ENCODE data around the gene PRR16. TPM values are rescaled to one million over a fixed set of nuclear protein-coding genes. Genes with fewer than 3 reads are reported as not detected.

The PRR16 gene
- total and polyA plus RNA-seq, 2 experiments from 2014 or later, result 1.0 to 1.7 TPM

- no peaks in the 10 kb centered on the region for H3K36me3 Mint-ChIP-seq (ENCODE audit: low read depth)
- ATAC-seq (peak; percentile 94), DNase-seq (ENCODE audit: low spot score) (peak; percentile 77)
- Histone ChIP-seq H3K4me3 (no peak overlapping the region), H2AFZ (no peak overlapping the region), H3K4me2 (peak overlapping the region; percentile 20; the same call in 1 of the 2 replicates), H4K20me1 (replicated peaks; ENCODE audit: insufficient read depth) (no peaks in the 10 kb centered on the region), H3K27ac (ENCODE audit: low read depth) (no peak overlapping the region), H3F3A (replicated peaks; ENCODE audit: low read depth) (no peaks in the 10 kb centered on the region), H3K4me1 (ENCODE audit: insufficient read depth) (peaks cover 4% of the 10 kb centered on the region; the same call in 1 of the 2 replicates), H3K79me2 (replicated peaks; ENCODE audit: insufficient read depth) (no peaks in the 10 kb centered on the region), H3K36me3 (ENCODE audit: insufficient read depth) (no peaks in the 10 kb centered on the region), H3K27me3 (ENCODE audit: insufficient read depth) (no peaks in the 10 kb centered on the region), H3K9me2 (ENCODE audit: insufficient read depth) (no peaks in the 10 kb centered on the region)
- H3K4me3 Mint-ChIP-seq, result no peak overlapping the region
- no peak overlapping the region for H3K27ac Mint-ChIP-seq
- no peaks in the 10 kb centered on the region for H3K27me3 Mint-ChIP-seq (ENCODE audit: insufficient read depth, low read depth, poor library complexity)
- H3K9me3 Mint-ChIP-seq, result no peaks in the 10 kb centered on the region
- TF ChIP-seq ZNF331 (CRISPR knock-in tag; IDR thresholded peaks at IDR 0.05; ENCODE audit: low read depth) (no peak), CREB1 (CRISPR knock-in tag; IDR thresholded peaks at IDR 0.05; ENCODE audit: low read depth) (no peak), CTCF (conservative IDR thresholded peaks at IDR 0.05; ENCODE audit: low read depth in 2 of 2) (no peak), POLR2AphosphoS5 (IDR thresholded peaks at IDR 0.05; ENCODE audit: low read depth) (no peak), ZNF114 (CRISPR knock-in tag; IDR thresholded peaks at IDR 0.05) (no peak)
- peaks cover 12% of the 10 kb centered on the region for H3K4me1 Mint-ChIP-seq
Measured at GRCh38 chr5:120615967-120616645, 152.0 kb downstream of the PRR16 start.

GRCh38 chr5:120621339-120621738 lies 157.2 kb downstream of the PRR16 start:
- Histone ChIP-seq H4K20me1 (replicated peaks; ENCODE audit: insufficient read depth) (no peaks in the 10 kb centered on the region), H3K27ac (ENCODE audit: low read depth) (no peak overlapping the region), H3K4me3 (no peak overlapping the region), H3K79me2 (replicated peaks; ENCODE audit: insufficient read depth) (no peaks in the 10 kb centered on the region), H3K36me3 (ENCODE audit: insufficient read depth) (no peaks in the 10 kb centered on the region), H3K9me2 (ENCODE audit: insufficient read depth) (no peaks in the 10 kb centered on the region), H3K4me1 (ENCODE audit: insufficient read depth) (peaks cover 2% of the 10 kb centered on the region; the same call in 1 of the 2 replicates), H3K4me2 (no peak overlapping the region), H2AFZ (no peak overlapping the region), H3F3A (replicated peaks; ENCODE audit: low read depth) (no peaks in the 10 kb centered on the region), H3K27me3 (ENCODE audit: insufficient read depth) (no peaks in the 10 kb centered on the region)
- ATAC-seq (no peak), DNase-seq (ENCODE audit: low spot score) (no peak)
- no peak overlapping the region for H3K27ac Mint-ChIP-seq
- H3K27me3 Mint-ChIP-seq (ENCODE audit: insufficient read depth, low read depth, poor library complexity), result no peaks in the 10 kb centered on the region
- no peaks in the 10 kb centered on the region for H3K36me3 Mint-ChIP-seq (ENCODE audit: low read depth)
- H3K4me3 Mint-ChIP-seq, result no peak overlapping the region
- peaks cover 7% of the 10 kb centered on the region for H3K4me1 Mint-ChIP-seq
- H3K9me3 Mint-ChIP-seq, result no peaks in the 10 kb centered on the region
- no peak for TF ChIP-seq ETS1 (IDR thresholded peaks at IDR 0.05)
- no peak for TF ChIP-seq POLR2AphosphoS5 (IDR thresholded peaks at IDR 0.05; ENCODE audit: low read depth)
- no peak for TF ChIP-seq CREB1 (CRISPR knock-in tag; IDR thresholded peaks at IDR 0.05; ENCODE audit: low read depth)
- TF ChIP-seq ZNF331 (CRISPR knock-in tag; IDR thresholded peaks at IDR 0.05; ENCODE audit: low read depth), result no peak
- TF ChIP-seq NANOG (IDR thresholded peaks at IDR 0.05; ENCODE audit: borderline replicate concordance), result no peak
- no peak for TF ChIP-seq ZNF114 (CRISPR knock-in tag; IDR thresholded peaks at IDR 0.05)
- no peak for TF ChIP-seq ZNF462 (CRISPR knock-in tag; IDR thresholded peaks at IDR 0.05)

All from GM23338 (cell line).